Measurements from ENCODE around the gene ABCC6. TPM values are rescaled to one million over a fixed set of nuclear protein-coding genes. Genes with fewer than 3 reads are reported as not detected.

ABCC6 gene
- polyA plus RNA-seq, 3 donors, result 6.1 to 16.5 (median 14.7) TPM

DNA sequence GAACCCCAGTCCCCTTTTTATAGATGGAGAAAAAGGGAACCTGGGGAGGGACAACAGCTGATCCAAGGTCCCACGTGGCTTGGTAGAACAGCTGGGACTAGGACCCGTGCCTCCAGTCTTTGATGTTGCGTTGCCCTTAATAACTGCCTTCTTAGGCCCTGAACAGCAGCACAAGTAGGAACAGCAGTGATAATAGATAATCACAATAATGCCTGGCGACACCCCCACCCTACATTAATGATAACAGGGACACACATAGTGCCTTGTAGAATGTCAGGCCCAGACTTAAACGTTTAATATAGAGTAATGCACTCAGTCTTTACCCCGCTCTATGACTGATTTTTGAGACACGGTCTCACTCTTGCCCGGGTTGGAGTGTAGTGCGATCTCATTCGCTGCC is 96.4 kb downstream of the ABCC6 start:
- Histone ChIP-seq H3K9me3 (replicated peaks in 1 of 2; ENCODE audit: control insufficient read depth in 1 of 2, insufficient read depth in 1 of 2, low read length in 2 of 2) (peaks cover 10% of the 10 kb centered on the region in 2 donors), H2AFZ (ENCODE audit: insufficient read depth, low read depth, low read length, poor library complexity, severe bottlenecking) (no peak overlapping the region), H3K27ac (ENCODE audit: low read depth in 1 of 2, low read length in 2 of 2) (no peak overlapping the region), H4K20me1 (ENCODE audit: insufficient read depth, low read length) (peaks cover 11% of the 10 kb centered on the region), H3K79me2 (ENCODE audit: insufficient read depth, low read length) (no peaks in the 10 kb centered on the region), H3K4me1 (ENCODE audit: control insufficient read depth in 1 of 2, insufficient read depth in 2 of 2, low read length in 2 of 2) (no peaks in the 10 kb centered on the region), H3K4me2 (replicated peaks; ENCODE audit: extremely low read depth, low read length, poor library complexity, severe bottlenecking) (no peak overlapping the region), H3K27me3 (ENCODE audit: control insufficient read depth in 2 of 2, insufficient read depth in 2 of 2, low read length in 2 of 2) (no peaks in the 10 kb centered on the region), H3K36me3 (replicated peaks in 1 of 2; ENCODE audit: control insufficient read depth in 1 of 2, insufficient read depth in 2 of 2, low read length in 2 of 2) (peaks cover 57 to 96% of the 10 kb centered on the region in 2 donors), H3K4me3 (replicated peaks in 1 of 3; ENCODE audit: low read depth in 2 of 3, low read length in 3 of 3) (no peak overlapping the region), H3K9ac (ENCODE audit: insufficient read depth, low read length, poor library complexity, severe bottlenecking) (no peak overlapping the region)
- Mint-ChIP-seq H3K27ac (peak overlapping the region in 4 of 7 donors; percentile 15 to 69 (median 61)), H3K27me3 (ENCODE audit: low read depth in 3 of 3) (no peaks in the 10 kb centered on the region), H3K36me3 (peaks cover 69 to 92% of the 10 kb centered on the region in 2 donors), H3K4me3 (no peak overlapping the region), H3K9me3 (peaks cover 8 to 18% (median 12%) of the 10 kb centered on the region in 7 donors), H3K4me1 (no peaks in the 10 kb centered on the region)
- 72% methylated on average over 6 of the region's 10 CpGs for WGBS (ENCODE audit: insufficient coverage)
- intact Hi-C loops (cut with micrococcal nuclease), result loop anchor here (5.0 kb wide), 4 partner anchors 65 to 365 kb away; no protein-coding TSS in a partner anchor
- TF ChIP-seq, protein P1, sequence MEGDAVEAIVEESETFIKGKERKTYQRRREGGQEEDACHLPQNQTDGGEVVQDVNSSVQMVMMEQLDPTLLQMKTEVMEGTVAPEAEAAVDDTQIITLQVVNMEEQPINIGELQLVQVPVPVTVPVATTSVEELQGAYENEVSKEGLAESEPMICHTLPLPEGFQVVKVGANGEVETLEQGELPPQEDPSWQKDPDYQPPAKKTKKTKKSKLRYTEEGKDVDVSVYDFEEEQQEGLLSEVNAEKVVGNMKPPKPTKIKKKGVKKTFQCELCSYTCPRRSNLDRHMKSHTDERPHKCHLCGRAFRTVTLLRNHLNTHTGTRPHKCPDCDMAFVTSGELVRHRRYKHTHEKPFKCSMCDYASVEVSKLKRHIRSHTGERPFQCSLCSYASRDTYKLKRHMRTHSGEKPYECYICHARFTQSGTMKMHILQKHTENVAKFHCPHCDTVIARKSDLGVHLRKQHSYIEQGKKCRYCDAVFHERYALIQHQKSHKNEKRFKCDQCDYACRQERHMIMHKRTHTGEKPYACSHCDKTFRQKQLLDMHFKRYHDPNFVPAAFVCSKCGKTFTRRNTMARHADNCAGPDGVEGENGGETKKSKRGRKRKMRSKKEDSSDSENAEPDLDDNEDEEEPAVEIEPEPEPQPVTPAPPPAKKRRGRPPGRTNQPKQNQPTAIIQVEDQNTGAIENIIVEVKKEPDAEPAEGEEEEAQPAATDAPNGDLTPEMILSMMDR (IDR thresholded peaks at IDR 0.05), result no peak
- no peak for DNase-seq

DNA sequence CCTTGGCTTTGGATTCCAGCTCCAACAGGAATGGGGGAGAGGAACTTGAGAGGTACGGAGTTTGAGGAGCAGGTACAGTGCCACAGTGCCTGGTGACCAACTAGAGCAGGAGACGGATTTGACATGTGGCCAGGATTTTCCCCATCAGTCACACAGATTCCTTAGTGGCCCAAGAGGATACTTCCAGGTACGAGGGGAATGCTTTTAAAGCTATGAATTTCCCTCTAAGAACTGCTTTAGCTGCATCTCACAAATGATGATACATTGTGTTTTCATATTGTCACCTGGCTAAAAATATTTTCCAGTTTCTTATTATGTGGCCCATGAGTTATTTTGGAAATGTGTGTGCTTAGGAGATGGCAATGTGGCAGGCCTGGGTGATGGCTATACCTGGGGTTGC is 98.3 kb downstream of the ABCC6 start:
- intact Hi-C loops (cut with micrococcal nuclease), result loop anchor here (5.0 kb wide), 4 partner anchors 63 to 363 kb away; no protein-coding TSS in a partner anchor
- H3K36me3 Mint-ChIP-seq, result peaks cover 72 to 89% of the 10 kb centered on the region in 2 donors

More for the DNA sequence above, 98.3 kb downstream of the ABCC6 start:
- Mint-ChIP-seq H3K4me3 (no peak overlapping the region), H3K27me3 (ENCODE audit: low read depth in 3 of 3) (no peaks in the 10 kb centered on the region), H3K4me1 (peaks cover 7% of the 10 kb centered on the region), H3K9me3 (peaks cover 8 to 18% (median 12%) of the 10 kb centered on the region in 7 donors), H3K27ac (peak overlapping the region in 2 of 7 donors; percentile 16 to 64)
- Histone ChIP-seq H3K4me1 (ENCODE audit: control insufficient read depth in 1 of 2, insufficient read depth in 2 of 2, low read length in 2 of 2) (no peaks in the 10 kb centered on the region), H3K79me2 (ENCODE audit: insufficient read depth, low read length) (no peaks in the 10 kb centered on the region), H2AFZ (ENCODE audit: insufficient read depth, low read depth, low read length, poor library complexity, severe bottlenecking) (no peak overlapping the region), H3K4me3 (replicated peaks in 1 of 3; ENCODE audit: low read depth in 2 of 3, low read length in 3 of 3) (no peak overlapping the region), H3K9ac (ENCODE audit: insufficient read depth, low read length, poor library complexity, severe bottlenecking) (no peak overlapping the region), H3K9me3 (replicated peaks in 1 of 2; ENCODE audit: control insufficient read depth in 1 of 2, insufficient read depth in 1 of 2, low read length in 2 of 2) (peaks cover 10% of the 10 kb centered on the region in 2 donors), H3K36me3 (replicated peaks in 1 of 2; ENCODE audit: control insufficient read depth in 1 of 2, insufficient read depth in 2 of 2, low read length in 2 of 2) (peaks cover 56 to 96% of the 10 kb centered on the region in 2 donors), H4K20me1 (ENCODE audit: insufficient read depth, low read length) (peaks cover 24% of the 10 kb centered on the region), H3K27me3 (ENCODE audit: control insufficient read depth in 2 of 2, insufficient read depth in 2 of 2, low read length in 2 of 2) (no peaks in the 10 kb centered on the region), H3K27ac (ENCODE audit: low read depth in 1 of 2, low read length in 2 of 2) (no peak overlapping the region), H3K4me2 (replicated peaks; ENCODE audit: extremely low read depth, low read length, poor library complexity, severe bottlenecking) (no peak overlapping the region)
- WGBS (ENCODE audit: insufficient coverage), result 100% methylated on average over 2 of the region's 3 CpGs
- no peak for DNase-seq
- TF ChIP-seq, protein P1 (IDR thresholded peaks at IDR 0.05), result no peak

Data from CD14-positive monocyte (primary cell).